NCI-H748 (cell line): Measurements from ENCODE around the gene UMAD1.

Experiments used
- DNase-seq: peaks from one replicate; lab custom pipeline; 2025; ENCODE audit not compliant: unreplicated experiment; lab: John Stamatoyannopoulos, UW

Gene UMAD1

GRCh38 chr7:7688310-7688709 lies 47.8 kb downstream of the UMAD1 start:
- DNase-seq: no peak

- no peak for DNase-seq
Measured at GRCh38 chr7:7688956-7689355, 48.4 kb downstream of the UMAD1 start.

- no peak for DNase-seq
Measured at GRCh38 chr7:7693881-7694280, 53.3 kb downstream of the UMAD1 start.

- no peak for DNase-seq
Measured at GRCh38 chr7:7694542-7694941, 54.0 kb downstream of the UMAD1 start.

- DNase-seq: no peak
Measured at GRCh38 chr7:7695111-7695817, 54.7 kb downstream of the UMAD1 start.

- no peak for DNase-seq
Measured at GRCh38 chr7:7696458-7697119, 56.0 kb downstream of the UMAD1 start.

GRCh38 chr7:7698930-7699329 lies 58.4 kb downstream of the UMAD1 start:
- no peak for DNase-seq

- DNase-seq: no peak
Measured at GRCh38 chr7:7699380-7699779, 58.8 kb downstream of the UMAD1 start.

GRCh38 chr7:7699970-7700369 lies 59.4 kb downstream of the UMAD1 start:
- DNase-seq: no peak

GRCh38 chr7:7701527-7701926 lies 61.0 kb downstream of the UMAD1 start:
- DNase-seq: no peak

- no peak for DNase-seq
Measured at GRCh38 chr7:7702826-7703225, 62.3 kb downstream of the UMAD1 start.

- DNase-seq: no peak
Measured at GRCh38 chr7:7703427-7703826, 62.9 kb downstream of the UMAD1 start.

GRCh38 chr7:7704867-7705266 lies 64.3 kb downstream of the UMAD1 start:
- DNase-seq: no peak

- no peak for DNase-seq
Measured at GRCh38 chr7:7705318-7705717, 64.8 kb downstream of the UMAD1 start.

GRCh38 chr7:7706101-7706511 lies 65.6 kb downstream of the UMAD1 start:
- no peak for DNase-seq

GRCh38 chr7:7706556-7707172 lies 66.1 kb downstream of the UMAD1 start:
- no peak for DNase-seq

- DNase-seq: no peak
Measured at GRCh38 chr7:7707246-7707645, 66.7 kb downstream of the UMAD1 start.

- DNase-seq: no peak
Measured at GRCh38 chr7:7707806-7708205, 67.3 kb downstream of the UMAD1 start.

GRCh38 chr7:7709291-7709690 lies 68.7 kb downstream of the UMAD1 start:
- DNase-seq: no peak

- no peak for DNase-seq
Measured at GRCh38 chr7:7710469-7710868, 69.9 kb downstream of the UMAD1 start.

GRCh38 chr7:7713730-7714129 lies 73.2 kb downstream of the UMAD1 start:
- no peak for DNase-seq

- DNase-seq: no peak
Measured at GRCh38 chr7:7718492-7718891, 77.9 kb downstream of the UMAD1 start, which contains the start of gene RPA3. Gene RPA3, minus strand, starts transcription at chr7:7718607. Its CDS starts 78,189 bp downstream, at chr7:7640418.
